DMS 273 treated with DMSO at 0.1 percent for 48 hours (cell line): ENCODE data around the gene HHAT.

Experiments used
- DNase-seq: peaks from one replicate; lab custom pipeline; 2025; lab: John Stamatoyannopoulos, UW

The HHAT gene

DNA sequence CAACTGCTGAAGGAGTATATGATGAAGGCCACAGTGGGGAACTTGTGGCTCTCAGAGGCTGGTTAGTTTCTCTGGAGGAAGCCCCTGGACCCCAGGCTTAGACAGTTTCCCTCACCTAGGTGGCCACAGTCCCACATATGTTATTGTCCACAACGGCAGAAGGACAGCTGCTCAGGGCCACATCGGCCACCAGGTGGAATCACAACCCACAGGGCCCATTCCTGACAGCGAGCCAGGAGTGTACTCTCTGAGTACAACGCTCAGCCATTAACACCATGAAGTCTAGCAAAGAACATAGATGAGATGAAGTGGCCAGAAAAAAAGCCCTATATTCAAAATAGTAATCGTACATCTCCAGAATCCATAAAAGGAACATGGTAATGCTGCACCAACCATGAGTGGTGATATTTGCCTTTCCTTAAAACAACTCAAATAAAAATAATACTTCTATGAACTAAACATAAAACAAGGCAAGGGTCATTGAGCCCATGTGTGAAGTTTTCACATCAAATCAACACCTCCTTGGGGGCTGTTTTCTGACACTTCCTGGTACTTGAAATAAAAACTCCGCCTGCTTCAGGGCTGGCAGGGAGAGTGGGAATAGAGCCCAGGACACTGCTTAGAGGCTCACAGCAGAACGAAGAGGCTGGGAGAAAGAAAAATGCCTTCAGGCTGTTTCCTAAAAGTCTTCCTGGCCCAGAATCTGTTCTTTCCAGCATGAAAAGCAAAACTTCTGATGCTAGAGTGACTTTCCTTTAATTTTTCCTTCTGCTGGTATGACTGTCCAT, 383.3 kb downstream of the HHAT start:
- DNase-seq: no peak

DNA sequence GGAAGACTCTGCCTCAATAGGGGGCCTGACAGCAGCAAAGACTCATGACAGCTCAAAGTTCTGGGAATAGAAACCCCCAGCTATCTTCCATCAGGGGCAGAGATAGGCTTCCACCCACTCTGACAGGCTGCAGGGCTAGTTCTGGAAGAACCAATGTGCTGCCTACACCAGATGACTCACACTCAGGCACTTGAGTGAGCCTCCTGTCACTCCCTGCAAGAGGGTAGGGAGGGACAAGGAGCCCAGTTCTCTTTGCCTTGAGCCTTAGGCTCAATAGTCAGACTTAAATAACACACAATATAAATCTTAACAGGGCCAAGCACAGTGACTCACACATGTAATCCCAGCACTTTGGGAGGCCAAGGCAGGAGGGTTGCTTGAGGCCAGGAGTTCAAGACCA, 386.4 kb downstream of the HHAT start:
- no peak for DNase-seq

DNA sequence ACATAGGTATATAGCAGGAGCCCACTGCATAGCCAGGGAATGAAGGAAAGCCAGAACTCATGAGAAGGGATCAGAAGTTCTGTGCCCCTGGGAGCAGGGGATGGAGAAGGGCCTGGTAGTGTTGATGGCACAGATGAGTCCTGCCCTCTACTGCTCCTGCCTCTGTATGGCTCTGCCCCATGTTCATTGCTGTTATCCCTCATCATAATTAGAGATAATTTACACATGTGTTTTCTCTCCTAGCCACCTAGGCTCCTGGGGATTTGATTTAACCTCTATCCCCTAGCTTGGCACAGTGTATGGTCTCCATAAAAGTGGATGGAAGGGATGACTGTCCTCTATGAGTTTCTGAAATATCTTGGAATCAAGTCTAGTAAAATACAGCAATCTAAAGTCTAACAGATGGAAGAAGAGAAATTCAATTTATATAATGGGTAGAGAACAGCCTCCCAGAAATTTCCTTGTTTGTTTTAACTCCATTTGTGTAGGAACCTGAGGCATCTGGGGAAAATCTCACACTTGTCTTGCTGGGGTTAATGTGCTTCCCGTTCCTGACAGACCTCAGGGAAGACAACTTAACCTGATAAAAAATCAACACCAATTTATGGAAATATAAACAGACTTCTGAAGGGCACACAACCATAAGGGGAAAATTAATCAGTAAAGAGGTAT, 393.8 kb downstream of the HHAT start:
- DNase-seq: no peak

GRCh38 chr1:210723646-210724045, 394.9 kb downstream of the HHAT start:
- DNase-seq: no peak

- no peak for DNase-seq
Observed at GRCh38 chr1:210724768-210725167, 396.1 kb downstream of the HHAT start.
